ENCODE data around the gene LMO7.

DNA sequence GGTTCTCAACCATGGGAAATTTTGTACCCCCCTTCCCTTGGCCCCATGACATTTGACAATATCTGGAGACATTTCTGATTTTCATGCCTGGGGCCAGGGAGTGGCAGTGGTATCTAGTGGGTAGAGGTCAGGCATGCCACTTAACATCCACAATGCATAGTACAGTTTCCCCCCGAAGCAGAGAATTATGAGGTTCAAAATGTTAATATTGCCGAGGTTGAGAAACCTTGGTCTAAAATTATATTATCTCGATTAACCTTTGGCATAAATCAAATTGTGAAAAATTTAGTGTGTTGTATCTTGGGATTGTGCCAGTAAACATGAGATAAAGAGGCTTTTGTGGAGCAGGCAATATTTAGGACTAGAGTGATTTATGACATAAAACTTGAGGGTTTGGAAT, 147.9 kb downstream of the LMO7 start:
- TF ChIP-seq RAD21 (IDR thresholded peaks at IDR 0.05; ENCODE audit: low read depth), result no peak
- TF ChIP-seq EP300 (IDR thresholded peaks at IDR 0.05; ENCODE audit: borderline replicate concordance), result no peak
- TF ChIP-seq EGR1 (IDR thresholded peaks at IDR 0.05), result no peak
- TF ChIP-seq REST (IDR thresholded peaks at IDR 0.05; ENCODE audit: low read depth), result no peak
- TF ChIP-seq, protein P1, sequence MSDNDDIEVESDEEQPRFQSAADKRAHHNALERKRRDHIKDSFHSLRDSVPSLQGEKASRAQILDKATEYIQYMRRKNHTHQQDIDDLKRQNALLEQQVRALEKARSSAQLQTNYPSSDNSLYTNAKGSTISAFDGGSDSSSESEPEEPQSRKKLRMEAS (IDR thresholded peaks at IDR 0.05), result no peak
